Ramos (cell line): Measurements from ENCODE around the gene FMN2.
"Not testable (repeated sequence)": the region's sequence is repeated elsewhere in the genome, so short reads cannot be mapped to it uniquely, and the experiment has no call there.

Experiments used
- in situ Hi-C: fragments of 300-500 bp; cut with MboI; formaldehyde crosslinking; loops from one replicate; pipeline ENCODE4 v1.14.3; 2022; ENCODE audit warnings: low sequenced_read_pairs; ENCODE audit not compliant: unreplicated experiment

The FMN2 gene

DNA sequence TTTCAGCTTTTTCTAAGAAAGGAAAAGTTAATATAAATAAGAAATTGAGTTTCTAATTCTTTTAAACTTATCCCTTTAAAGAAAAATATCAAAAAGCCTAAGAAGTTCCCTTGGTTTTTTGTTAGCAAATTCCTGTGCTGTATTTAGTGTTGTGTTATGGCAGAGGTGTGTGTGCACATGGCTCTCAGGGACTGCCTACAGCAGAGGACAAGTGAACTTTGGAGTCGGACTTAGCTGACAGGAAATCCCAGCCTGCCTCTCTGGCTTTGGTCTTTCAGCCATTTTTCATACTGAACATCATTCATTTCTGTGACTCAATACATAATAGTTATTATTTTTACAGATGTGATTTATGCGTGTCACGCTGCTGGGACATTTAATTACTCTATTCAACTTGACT is 149.6 kb downstream of the FMN2 start:
- in situ Hi-C loops, result no loop called here

DNA sequence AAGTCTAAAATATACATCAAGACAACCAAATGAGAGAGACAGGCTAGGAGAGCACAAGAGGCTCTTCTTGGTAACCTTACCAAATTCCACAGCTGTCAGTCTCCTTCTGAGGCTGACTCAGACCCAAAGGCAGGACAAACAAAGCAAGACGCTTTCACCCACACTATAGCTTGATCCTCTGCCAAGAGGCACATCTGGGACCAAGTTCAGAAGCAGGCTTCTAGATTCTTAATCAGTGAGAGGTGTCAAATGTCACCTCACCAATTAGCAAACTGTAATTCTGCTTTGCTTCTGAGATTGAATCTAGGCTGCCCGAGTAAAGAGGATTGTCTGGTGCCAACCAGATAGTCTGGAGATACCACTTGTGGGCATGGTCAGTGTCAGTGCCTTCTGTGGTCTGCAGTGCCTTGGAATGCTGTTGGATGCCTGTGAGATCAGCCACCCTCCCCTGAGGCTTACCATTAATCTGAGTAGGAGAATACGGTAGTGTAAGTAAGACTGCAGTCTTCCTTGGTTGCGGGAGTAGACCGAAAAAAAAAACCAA is 151.0 kb downstream of the FMN2 start:
- in situ Hi-C loops, result no loop called here

DNA sequence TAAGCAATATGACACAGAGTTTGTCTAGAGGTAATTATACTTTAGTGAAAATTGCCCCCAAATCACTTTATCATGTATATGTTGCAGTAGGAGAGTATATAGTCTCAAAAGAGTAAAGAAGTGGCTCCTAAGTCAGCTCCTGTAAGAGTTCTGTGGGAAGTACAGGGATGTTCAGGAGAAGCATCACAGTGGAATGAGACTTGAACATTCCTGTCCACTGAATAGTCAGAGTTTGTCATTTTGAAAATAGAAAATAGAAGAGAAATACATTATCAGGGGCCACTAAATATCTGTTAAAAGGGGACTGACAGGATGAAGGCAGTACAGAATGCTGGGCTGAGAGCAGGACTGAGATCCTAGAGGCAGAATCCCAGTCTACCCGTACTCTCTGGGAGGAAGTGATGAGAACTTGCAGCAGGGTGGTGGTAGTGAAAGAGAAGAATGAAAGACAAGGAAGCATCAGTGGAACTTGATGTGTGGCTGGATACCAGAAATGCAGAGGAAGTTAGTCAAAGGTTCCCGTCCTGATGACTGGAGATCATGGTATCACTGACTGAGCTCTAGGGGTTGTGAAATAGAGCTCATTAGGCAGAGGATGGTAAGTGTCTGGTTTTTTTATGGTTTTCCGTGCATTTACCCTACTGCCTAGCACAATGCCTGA is 153.4 kb downstream of the FMN2 start:
- in situ Hi-C loops, result no loop called here

DNA sequence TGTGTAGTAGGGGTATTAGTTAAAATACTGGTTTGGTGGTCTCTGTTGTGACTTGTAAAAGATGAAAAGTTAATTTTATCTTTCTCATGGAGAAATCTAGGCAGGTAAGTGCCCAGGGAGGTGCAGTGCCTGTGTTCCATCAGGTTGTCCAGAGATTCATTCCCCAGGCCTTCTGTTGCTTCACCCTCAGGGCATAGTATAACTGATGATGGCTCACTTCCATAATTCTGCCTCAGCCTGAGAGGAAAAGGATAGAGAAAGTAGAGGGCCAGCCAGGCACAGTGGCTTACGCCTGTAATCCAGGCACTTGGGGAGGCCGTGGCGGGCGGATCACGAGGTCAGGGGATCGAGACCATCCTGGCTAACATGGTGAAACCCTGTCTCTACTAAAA is 153.9 kb downstream of the FMN2 start:
- in situ Hi-C loops, result no loop called here

DNA sequence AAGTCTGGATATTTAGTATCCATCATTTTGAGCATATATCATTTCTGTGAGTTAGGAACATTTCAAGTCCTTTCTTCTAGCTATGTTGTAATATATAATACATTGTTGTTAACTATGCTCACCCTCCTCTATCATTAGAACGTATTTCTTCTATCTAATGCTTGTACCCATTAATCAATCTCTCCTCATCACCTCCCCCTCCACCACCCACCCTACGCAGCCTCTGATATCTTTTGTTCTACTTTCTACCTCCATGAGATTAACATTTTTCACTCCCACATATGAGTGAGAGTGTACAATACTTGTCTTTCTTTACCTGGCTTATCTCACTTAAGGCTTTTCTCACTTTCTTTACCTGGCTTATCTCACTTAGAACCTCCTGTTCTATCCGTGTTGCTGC is 156.2 kb downstream of the FMN2 start:
- in situ Hi-C loops, result no loop called here

DNA sequence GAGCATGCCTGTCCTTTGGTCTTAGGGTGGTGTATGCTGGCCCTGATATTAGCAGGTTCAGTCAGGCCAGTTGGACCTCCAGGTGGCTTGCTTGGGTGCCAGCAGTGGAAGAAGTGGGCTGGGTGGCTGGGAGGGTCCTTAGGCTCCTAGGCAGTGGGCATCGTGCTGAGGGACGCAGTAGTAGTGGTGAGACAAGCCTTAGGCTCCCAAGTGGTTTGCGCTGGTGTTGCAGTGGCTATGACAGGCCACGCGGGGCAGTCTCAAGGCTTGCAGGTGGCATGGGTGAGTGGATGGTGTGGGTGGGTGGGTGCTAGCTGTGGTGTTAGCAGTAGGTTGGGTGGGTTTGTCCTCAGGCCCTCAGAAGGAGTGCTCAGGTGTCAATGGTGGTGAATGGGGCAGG is 162.3 kb downstream of the FMN2 start:
- in situ Hi-C loops, result no loop called here

DNA sequence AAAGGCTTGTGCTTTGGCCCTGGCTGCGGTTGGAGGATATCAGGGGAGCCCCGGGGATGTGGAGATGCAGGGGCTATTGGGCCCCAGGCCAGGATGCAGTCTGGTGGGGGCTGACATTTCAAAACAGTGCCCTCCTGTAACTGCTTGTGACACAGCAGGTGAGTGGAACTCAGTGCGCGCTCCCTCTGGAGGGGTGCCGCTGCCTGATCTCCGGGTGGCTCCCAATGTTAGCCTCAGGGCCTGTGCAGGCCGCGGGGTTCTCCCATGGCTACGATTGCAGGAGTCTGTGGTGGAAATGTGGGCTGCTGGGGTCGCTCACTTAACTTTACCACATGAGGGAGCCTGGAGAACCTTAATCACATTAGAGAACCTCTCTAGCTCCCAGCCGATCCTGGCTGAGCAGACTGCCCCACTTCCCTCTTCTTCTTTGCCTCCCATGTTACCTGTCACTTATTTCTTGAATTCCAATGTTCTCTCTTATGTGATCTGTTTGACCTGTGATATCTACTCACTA is 163.2 kb downstream of the FMN2 start:
- in situ Hi-C loops, result no loop called here

DNA sequence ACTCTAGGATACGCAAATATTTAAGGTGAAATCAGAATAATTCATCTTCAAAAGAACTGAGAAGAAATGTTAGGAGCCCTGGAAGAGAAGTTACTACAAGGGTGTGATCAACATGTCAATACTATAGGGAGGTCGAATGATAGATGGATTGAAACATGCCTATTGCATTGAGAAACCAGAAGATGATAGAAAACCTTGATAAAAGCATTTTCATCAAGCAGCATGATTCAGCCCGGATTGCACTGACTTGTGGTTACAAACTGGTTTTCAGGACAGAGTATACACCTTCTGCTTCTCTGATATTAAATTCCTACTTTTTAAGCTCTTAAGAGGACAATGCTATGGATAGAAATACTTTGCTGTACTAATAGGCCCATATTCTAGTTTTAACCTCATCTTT is 164.2 kb downstream of the FMN2 start:
- in situ Hi-C loops, result no loop called here

DNA sequence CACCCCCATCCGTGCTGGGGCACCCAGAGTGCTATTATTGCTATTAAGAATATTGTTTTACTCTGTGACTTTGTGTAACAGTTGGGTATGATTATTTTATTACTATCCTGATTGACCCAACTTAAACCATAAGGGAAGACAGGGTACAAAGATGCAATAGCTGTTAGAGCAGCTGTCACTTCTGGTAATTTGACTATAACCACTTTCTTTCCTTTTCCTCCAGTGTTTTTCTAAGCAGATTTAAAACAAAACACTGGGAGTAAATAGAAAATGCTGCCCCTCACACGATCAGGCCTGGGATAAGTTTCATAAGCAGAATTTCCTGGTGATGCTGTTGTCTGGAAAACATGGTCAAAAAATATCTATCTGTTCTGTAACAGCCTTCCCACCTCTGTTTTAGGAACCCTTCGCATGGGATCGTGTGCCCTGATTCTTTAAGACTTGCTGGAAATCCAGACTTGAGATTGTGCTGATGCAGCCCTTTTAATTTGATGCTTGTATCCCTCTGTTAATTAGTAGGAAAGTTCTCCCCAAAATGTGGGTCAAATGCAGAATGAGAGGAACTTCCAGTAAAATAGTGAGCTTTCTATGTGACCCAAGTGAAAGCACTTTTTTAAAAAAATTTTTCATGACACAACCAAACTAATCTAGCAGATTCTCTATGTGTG is 165.3 kb downstream of the FMN2 start:
- in situ Hi-C loops, result no loop called here

DNA sequence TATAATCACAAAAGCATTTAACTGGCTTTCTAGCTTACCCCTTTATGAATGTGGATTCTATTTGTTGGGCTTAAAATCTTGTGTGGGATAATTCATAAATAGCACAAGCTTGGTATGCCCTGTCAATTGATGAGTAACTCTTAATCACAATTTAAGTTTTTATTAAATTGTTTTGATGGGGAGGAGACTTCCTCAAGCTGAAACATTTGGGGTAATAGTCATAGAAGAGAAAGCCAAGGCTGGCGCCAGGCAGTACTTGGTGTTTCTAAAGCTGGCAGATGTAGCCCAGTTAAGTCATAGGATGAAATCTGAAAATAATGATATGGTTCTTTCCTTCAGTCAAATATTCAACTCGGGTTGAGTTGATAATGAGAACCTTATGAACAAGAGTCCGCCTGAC is 167.2 kb downstream of the FMN2 start:
- in situ Hi-C loops, result no loop called here

DNA sequence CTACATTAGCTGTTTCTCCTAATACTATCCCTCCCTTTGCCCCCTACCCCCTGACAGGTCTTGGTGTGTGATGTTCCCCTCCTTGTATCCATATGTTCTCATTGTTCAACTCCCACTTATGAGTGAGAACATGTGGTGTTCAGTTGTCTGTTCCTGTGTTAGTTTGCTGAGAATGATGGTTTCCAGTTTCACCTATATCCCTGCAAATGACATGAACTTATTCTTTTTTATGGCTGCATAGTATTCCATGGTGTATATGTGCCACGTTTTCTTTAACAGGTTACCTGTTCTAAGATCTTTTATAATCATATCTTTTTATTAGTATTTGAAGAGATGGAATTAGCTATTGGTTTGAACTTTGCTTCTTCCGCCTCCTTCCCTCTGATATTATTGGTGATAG is 172.8 kb downstream of the FMN2 start:
- in situ Hi-C loops, result not testable (repeated sequence)

DNA sequence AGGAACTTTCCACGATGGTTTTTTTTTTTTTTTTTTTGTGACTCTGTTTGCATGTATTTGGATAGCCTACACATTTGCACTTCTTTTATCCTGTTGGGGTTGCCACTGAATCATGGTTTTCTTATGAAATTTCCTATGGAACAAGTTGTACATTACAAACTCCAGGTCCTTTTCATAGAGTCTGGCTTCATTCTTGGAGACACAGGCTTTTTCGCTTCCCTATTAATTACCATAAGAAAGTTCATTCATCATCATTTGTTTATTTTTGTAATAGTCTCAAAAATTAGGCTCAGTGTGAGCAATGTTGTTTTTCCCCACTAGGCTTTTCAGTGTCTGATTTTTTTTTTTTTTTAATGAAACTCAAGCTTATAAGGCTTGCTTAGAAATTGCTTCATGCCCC is 179.4 kb downstream of the FMN2 start:
- in situ Hi-C loops, result no loop called here

DNA sequence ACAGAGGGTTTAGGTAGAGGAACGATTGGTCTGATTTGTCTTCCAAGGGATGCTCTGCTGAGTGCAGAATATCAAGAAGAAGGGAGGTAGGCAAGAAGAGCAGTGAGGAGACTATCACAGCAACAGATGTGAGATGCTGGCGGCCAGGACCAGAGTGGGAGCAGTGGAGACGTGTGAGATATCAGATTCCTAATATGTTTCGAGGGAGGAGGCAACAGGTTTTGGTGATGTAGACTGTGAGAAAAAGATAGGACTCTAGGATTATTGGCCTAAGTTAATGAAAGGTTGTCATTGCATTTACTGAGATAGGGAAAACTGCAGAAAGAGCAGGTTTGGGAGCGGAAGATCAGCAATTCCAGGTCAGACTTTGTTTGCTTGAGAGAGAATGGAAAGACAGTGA is 182.9 kb downstream of the FMN2 start:
- in situ Hi-C loops, result no loop called here

DNA sequence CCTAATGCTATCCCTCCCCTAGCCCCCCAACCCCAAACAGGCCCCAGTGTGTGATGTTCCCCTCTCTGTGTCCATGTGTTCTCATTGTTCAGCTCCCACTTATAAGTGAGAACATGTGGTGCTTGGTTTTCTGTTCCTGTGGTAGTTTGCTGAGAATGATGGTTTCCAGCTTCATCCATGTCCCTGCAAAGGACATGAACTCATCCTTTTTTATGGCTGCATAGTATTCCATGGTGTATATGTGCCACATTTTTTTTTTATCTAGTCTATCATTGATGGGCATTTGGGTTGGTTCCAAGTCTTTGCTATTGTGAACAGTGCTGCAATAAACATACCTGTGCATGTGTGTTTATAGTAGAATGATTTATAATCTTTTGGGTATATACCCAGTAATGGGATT is 183.5 kb downstream of the FMN2 start:
- in situ Hi-C loops, result not testable (repeated sequence)

DNA sequence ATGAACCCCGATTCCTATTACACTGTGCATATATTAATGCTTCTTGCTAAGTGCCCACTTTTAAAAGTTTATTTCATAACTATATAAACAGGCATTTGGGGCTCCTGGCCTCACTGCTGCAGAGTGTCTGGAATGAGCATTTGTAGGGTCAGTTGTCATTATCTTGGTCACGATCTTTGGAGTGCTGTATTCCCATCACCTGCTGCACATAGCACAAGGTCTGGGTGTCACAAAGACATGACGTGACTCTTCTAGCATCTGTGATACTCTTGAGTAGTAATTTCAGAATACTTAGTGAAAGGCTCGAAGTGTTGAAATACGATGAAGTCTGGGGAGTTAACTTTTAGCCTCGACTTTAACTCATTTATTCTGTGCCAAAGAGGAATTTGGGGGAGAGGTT is 186.4 kb downstream of the FMN2 start:
- in situ Hi-C loops, result no loop called here

DNA sequence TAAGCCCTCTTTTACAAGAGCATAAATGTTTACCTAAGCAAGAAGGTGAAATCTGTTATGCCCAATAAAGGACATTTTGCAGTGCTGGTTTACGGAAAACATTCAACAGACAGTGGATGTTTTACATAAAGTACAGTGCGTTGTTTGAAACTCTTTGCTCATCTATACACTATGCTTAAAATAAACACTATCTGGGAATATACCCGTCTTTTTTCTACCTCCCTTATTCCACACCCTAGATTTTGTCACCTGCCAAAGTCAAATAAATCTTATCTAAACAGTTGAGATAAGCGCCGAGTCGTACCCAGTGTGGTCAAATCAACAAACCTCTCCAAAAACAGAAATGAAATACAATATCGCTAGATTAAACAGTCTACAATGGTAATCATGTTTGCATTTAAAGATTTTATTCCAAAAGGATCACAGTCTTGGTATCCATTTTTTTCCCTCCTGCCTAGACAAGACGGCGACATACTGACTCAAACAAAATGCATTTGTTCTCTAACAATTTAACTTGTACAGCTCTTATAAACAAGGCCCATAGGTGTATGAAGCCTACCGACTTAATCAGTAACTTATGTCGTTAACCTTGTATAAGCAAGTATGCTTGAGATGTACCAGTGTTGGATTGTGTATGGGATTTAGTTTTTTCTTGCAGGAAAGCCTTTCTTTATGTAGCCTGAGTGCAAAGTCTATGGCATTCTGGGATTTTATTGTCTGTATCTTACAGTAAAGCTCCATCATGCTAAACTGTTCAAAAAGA is 189.1 kb downstream of the FMN2 start:
- in situ Hi-C loops, result no loop called here

DNA sequence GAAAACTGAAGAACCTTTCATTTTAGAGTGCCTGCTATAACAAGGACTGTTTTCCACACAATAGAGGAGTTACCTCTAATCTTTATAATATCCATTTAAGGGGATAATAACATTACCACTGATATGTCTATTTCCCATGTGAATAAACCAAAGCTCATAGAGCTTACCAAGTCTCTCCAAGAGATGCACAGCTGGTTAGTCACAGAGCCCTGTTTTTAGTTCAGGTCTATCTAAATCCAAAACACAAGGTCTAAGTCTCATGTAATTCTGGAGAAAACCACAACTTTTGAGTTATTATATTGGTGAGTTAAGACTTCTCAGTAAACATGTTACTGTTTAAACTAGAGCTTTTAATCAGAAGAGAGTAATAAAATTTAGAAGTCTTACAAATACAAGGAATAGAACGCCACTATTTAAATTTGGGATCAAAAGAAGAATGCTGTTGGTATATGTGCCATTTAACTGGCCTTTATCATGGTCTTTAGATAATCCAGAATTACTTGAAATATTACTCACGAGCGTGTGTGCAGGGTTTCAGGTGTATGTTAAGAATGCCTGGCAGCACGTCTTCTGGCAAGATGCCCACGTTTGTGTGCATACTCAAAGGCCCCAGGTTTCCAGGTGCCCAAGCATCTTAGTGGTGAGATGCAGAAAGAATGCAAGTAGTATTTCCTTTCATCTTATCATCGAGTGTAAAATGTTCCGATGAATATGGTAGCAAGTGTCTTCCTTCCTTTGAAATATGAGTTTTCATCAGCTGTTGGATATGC is 190.6 kb downstream of the FMN2 start:
- in situ Hi-C loops, result no loop called here

DNA sequence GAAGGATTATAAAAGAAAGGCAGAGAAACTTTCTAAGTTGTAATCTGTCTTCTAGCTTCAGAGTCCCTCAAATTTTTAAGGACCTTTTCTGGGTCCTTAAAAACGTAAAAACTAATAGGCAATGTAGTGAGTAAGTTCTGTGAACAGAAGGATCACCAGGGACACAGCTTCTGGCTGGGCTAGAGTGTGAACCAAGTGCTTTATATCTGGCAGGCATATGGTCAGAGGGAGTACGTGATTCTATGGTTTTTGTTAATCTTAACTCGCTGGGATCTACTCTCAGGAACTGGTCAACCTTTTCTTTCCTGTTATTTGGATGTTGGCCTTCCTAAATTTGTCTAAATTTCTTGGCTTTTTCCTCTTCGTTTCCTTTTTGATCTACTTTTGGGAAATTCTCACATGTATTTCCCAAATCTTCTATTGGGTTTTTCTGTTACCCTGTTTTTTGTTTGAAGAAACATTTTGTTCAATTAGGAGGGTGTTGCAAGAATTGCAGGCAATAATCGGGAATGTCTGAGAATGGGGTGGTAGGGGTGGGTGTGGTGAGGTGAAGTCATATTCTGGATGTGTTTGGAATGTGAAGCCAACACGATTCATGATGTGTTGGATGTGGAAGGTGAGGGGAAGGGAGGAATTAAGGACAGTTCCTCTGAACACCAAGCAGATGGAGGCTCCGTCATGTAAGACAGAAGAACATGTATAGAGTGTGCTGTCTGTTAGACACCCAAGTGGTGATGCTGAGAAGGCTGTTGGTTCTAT is 193.2 kb downstream of the FMN2 start:
- in situ Hi-C loops, result no loop called here

DNA sequence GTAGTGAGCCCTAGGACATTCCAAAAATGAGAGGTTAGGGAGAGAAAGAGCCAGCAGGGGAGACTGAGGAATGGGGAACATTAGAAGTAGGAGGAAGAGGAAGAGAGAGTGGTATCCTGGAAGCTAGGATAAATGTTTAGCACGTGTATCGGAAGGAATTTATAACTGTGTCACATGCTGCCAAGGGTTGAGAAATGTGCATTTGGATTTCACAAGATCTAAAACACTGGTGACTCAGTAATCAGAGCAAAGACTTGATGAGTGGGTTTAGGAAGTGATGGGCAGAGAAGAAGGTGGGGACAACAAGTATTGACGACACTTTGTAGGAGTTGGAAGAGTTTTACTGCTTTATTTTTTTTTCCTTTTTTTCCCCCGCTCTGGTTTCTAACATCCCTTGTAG is 193.9 kb downstream of the FMN2 start:
- in situ Hi-C loops, result no loop called here

DNA sequence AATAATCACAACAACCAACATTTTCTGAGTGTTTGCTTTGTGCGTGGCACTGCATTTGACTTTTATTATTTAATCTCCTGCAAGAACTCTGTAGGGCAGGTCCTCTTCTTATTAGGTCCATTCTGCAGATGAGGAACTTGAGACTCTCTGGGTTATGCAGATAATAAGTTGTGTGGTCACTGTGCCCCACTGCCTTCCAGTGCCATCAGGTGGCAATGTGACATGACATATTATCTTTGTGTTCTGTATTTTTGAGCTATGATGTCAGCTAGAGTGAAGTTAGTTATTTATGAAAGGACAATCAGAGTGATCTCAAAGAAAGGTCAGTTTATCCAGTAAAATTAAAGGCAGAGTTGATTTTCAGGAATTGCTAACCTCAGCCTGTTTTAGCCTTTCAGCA is 196.0 kb downstream of the FMN2 start:
- in situ Hi-C loops, result no loop called here
